ENCODE results near the gene DYRK4.

DNA sequence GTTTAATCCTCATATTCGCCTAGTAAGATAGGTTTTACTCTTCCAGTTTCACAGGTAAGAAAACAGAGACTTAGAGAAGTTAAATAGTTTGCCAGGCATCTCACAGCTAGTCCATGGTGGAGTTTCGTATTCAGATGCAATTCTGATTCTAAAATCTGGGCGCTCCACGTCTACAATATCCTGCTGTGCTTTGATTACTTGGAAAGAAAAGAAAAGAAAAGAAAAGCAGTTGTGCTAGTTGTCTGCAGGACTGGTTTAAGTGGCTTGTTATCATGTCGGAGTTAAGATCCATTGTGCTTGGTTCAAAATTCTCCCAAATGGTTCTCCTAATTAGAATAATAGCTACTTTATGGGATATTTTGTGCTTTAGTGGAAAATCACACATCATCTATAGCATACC lies 68.3 kb downstream of the DYRK4 start:
- TF ChIP-seq CTCF (IDR thresholded peaks at IDR 0.05) (no peak), POLR2A (IDR thresholded peaks at IDR 0.05) (no peak)
